Measurements from ENCODE around the gene IQGAP3.

DNA sequence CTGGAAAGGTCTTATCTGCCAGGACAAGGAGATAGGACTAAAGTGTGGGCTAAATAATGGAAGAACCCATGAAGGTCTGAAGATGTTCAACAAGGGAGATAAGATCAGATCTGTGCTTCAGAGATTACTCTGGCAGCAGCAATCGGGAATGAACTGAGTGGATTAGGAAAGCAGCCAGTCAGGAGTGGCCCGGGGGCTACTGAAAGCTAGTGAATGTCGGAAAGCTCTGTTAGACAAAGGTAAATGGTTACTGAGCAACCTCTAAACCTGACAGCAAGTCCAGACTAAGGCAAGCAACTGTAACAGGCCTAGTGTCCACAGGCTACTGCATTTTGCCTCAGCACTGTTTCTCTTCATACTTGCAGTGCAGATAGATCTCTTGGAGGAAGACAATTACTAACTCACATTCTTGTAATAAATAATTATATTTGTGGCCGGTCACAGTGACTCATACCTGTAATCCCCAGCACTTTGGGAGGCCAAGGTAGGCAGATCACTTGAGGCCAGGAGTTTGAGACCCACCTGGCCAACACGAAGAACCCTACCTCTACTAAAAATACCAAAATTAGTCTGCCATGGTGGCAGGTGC is 12.5 kb downstream of the IQGAP3 start:
- TF ChIP-seq EZH2 (IDR thresholded peaks at IDR 0.05; ENCODE audit: borderline replicate concordance) = no peak
- TF ChIP-seq, protein P1, sequence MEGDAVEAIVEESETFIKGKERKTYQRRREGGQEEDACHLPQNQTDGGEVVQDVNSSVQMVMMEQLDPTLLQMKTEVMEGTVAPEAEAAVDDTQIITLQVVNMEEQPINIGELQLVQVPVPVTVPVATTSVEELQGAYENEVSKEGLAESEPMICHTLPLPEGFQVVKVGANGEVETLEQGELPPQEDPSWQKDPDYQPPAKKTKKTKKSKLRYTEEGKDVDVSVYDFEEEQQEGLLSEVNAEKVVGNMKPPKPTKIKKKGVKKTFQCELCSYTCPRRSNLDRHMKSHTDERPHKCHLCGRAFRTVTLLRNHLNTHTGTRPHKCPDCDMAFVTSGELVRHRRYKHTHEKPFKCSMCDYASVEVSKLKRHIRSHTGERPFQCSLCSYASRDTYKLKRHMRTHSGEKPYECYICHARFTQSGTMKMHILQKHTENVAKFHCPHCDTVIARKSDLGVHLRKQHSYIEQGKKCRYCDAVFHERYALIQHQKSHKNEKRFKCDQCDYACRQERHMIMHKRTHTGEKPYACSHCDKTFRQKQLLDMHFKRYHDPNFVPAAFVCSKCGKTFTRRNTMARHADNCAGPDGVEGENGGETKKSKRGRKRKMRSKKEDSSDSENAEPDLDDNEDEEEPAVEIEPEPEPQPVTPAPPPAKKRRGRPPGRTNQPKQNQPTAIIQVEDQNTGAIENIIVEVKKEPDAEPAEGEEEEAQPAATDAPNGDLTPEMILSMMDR (IDR thresholded peaks at IDR 0.05; ENCODE audit: poor library complexity) = no peak
- TF ChIP-seq EZH2phosphoT487 (IDR thresholded peaks at IDR 0.05; ENCODE audit: low read depth, severe bottlenecking, unreplicated experiment) = no peak
